HG03354 (cell line): Measurements from ENCODE around the gene GPR107.

ENCODE experiments used
- ATAC-seq: cut with Tn5 transposase; IDR thresholded peaks from one replicate; pipeline ENCODE4 v1.9.1; 2021; ENCODE audit warnings: mild to moderate bottlenecking; ENCODE audit not compliant: unreplicated experiment, poor library complexity, severe bottlenecking

Gene GPR107

DNA sequence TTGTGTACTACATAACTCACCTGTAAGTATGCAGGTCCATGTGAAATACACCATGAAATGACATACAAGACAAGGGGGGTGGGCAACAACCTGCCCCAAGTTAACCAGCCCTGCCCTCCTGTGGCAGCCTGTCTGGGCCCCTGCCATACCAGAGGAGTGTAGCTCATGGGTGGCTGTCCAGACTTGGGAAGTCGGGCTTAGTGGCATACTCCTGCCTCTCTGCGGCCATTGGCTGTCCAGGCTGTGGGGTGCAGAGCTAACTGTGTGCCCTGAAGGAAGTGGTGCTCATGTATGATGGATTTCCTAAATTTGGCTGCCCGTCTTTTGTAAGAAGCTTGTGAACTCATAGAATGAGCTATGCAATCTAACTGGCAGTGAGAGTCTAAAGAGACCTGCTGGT is 47.0 kb downstream of the GPR107 start:
- no peak for ATAC-seq

DNA sequence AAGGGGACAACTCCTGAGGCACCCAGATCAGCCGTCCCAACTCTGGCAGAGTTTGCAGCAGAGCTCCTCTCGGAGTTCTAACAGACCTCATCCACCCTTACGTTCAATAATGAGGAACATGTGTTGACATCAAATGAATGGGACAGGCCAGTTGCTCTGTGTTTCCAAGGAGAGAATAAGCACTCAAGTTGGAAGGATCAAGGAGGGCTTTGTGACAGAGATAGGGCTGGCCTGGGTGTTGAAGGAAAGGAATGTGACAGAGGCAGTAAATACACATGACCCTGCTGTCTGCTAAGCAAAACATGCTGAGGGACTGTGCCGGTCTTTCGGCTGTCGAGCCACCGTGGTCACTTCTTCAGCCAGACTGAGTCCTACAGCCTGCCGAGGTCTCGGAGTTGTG is 48.2 kb downstream of the GPR107 start:
- no peak for ATAC-seq

DNA sequence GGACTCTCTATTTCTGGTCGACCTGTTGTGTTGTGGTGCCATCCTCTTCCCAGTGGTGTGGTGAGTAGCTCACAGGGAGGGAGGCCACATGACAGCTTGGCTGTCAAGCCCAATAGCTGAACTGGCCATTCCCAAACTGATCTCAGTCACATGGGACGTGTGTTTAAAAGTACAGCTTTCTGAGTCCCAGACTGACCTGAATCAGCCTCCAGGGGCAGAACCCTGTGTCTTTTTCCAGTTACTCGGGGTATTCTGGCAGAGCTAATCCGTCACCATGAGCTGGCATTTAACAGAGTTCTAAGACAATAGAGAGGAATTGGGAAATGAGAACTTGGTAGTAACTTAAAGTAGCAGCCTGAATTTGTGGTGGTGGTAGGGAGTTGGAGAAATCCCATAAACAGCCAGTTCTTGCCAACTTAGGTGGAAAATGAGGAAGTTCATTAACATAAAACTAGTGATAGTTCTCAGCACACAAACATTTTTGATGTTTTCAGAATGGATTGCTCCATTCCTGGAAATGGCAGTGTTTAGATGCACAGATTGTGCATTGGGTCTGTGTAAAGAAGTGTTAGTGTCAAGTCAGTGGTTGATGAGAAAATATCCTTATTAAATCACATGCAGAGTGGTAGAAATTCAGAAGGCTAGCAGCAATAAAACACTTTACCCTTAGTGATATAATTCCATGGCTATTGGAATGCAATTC is 50.9 kb downstream of the GPR107 start:
- no peak for ATAC-seq

DNA sequence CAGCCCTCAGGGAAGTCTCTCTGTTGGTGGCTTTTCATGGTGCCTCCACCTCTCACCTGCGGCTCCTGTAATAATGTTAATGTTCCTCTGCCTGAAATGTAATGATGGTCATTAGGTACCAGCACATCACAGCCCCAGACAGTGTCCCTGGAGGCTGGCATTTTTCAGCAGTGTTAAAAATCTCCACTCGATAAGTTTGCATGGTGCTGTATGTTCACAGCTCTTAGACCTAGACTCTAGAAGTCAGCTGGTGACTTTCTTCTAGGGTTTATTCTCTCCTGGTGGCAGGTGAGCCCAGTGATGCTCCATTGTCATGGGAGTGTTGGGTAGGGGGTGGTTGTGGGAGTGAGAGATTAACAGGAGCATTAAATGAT is 53.1 kb downstream of the GPR107 start:
- no peak for ATAC-seq

DNA sequence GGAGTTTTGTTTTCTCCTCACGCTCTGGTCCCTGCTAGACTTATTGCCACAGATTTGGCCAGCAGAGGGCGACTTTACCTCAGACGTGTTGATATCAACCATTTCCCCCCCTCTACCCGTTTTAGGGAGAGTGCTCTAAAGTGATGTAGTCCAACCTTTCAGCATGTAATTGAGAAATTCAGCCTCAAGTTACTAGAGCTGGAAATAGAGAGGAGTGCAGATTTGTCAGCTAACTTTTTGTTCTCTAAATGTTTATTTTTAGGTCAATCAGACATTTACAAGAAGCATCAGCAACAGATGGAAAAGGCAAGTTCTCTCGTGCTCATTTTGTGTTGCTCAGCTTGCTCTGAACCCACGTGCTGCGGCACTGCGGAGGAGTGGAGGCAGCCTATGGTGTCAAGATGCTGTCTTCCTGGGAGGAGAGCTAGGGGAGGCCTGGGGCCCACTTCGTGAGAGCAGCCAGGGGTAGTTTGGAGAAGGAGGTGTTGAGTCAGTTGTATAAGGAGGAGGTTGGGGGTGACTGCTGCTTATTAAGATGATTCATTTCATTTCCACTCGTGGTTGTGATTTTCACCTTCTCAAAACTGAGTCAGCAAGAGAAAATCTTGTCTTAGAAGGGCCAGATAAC is 53.6 kb downstream of the GPR107 start:
- no peak for ATAC-seq

DNA sequence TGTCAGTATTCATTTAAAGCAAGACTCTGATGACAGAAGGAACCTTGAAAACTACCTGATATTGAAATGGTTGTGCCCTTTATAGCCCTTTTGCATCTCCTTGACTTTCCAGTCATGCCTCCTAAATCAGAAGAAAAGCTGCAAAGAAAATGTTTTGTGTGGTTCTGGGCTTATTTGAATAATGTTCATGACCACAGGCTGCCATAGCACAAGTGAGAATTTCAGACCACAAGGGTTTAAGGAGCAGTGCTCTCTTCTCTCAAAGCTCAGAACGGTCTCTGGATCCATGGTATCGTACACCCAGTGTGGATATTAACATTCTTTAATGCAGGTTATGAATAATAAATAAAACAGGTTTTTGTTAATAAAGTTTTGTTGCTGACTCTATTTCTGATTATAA is 54.2 kb downstream of the GPR107 start:
- no peak for ATAC-seq

DNA sequence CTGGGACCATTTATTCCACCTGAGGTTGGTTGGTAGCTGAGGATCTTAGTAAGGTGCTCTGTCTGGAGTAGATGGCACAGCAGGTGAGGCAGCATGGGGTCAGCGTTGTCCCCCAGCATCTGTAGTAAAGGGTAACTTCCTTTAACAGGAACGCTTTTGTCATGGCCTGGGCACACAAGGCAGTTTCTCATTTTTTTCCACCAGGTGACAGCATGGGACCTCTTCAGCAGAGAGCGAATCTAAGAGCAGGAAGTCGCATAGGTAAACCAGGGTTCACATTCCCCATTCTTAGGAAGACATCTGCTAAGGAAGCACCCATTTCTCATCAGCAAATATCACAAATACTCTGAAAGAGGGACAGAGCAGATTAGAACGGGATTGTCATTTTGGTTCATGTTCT is 56.5 kb downstream of the GPR107 start:
- ATAC-seq: no peak

DNA sequence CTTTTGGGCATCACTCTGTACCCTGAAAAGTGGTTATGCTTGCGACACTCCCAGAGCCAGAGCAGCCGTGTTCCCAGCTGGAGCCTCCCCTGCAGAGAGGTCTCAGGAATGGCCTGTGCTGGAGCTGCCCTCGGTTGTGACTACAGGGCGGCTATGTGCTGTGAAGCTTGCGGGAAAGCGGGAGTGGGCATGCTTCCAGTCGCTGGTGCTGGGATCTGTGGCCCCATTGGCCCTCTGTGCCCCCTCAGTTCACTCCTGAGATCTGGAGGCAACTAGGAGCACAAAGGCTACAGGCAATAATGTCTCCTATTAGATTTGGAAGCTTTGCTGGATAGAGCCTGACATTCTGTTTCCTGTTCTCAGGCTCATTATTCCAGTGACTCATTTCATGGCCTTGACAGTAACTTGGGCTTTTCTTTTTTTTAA is 56.9 kb downstream of the GPR107 start:
- no peak for ATAC-seq

DNA sequence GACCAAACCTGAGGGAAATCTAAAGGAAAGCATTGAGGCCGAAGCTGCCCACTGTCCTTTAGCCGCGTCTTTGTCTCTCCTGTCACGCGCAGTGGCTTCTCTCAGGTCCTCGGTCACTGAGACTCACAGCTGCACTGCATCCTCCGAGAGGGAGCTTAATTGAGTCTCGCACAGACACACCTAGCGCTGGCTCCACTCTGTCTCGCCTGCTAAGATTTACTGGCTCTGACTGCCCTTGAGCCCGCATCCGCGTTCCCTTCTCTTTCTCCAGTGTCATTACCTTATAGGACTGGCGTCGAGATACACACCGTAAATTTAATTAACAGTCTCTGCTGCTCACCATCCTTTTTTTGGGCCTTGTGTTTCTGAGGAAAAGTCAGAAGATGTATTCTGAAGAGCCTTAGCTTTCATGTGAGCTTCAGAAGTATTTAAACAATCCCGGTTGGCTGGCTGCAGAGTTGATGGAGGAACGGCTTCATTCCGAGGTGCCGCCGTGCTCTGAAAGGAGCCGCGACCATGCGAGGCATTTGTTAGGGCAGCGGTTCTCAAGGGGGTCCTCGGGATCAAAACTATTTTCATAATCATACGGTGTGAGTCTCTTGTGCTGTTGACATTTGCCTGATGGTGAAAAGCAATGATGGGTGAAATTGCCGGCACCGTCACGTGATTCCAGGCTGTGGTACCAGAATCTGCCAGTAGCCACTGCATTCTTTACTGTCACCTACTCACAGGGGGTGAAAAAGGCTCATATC is 58.3 kb downstream of the GPR107 start:
- ATAC-seq: no peak

DNA sequence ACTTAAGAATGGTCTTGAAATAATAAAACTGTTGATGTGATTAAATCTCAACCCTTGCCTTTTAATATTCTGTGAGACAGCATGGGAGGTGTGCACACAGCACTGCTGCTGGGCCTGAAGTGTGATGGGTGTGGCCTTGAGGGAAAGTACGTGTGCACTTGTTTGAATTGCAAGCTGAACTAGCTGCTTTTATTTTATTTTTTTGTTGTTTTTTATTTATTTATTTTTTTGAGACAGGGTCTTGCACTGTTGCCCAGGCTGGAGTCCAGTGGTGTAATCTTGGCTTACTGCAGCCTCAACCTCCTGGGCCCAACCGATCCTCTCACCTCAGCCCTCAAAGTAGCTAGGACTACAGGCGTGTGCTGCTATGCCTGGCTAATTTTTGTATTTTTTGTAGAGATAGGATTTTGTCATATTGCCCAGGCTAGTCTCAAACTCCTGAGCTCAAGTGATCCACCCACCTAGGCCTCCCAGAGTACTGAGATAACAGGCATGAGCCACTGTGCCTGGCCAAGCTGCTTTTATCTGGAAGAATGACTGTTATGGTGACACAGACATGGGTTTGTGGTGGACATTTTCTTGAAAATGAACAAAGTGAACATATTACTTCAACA is 58.9 kb downstream of the GPR107 start:
- ATAC-seq: no peak

DNA sequence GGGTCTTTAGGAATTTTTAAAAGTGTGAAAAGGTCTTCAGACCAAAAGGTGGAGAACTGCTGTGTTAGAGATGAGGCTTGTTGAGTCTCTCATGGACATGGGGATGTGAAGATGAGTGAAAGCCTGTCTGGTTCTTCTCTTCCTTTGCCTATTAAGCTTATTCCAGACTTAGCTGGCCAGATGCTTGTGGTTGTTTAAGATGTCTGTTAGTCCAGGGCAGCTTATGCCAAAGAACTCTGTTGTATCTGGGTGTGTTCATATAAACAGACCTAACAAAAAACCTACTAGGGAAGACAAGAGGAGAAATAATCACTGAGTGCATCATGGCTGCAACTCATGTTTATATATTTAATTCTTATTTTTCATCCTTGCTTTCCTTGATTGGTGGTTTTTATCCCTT is 61.0 kb downstream of the GPR107 start:
- no peak for ATAC-seq

DNA sequence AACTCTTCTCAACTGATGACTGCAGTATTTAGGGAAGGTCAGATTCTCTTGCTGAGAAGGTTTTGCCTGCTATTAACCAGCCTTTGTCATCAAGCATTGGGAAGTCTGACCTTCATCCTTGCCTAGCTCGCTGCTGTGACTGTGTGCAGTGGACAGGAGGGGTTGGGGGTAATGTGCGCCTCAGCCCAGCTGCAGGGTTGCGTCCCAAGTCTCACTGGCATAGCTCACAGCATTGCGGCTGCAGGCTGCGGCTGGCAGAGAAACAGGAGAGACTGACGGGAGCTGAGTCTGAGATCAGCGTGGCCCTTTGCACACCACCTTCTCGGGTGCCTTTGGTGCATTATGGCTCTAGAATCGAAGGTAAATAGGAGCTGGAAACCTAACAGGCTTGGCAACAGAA is 62.6 kb downstream of the GPR107 start:
- no peak for ATAC-seq

DNA sequence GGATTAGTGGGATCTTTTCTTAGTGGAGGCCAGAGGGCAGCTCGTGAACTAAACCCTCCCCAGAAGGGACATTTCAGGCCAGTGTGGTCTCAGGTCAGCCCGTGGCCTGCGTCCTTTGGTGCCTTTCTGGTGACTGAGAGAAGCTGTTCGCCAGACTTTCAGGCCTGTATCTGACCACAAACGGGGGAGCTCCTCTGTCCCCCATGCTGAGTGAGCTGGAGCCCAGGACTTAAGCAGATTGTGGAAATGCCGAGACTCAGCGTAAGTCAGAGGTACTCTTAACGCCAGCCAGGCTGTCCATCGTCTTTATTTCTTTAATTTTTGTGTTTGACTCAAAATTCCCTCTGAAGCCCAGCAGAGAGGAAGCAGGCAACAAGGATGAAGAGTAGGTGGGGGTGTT is 63.7 kb downstream of the GPR107 start:
- ATAC-seq: no peak

DNA sequence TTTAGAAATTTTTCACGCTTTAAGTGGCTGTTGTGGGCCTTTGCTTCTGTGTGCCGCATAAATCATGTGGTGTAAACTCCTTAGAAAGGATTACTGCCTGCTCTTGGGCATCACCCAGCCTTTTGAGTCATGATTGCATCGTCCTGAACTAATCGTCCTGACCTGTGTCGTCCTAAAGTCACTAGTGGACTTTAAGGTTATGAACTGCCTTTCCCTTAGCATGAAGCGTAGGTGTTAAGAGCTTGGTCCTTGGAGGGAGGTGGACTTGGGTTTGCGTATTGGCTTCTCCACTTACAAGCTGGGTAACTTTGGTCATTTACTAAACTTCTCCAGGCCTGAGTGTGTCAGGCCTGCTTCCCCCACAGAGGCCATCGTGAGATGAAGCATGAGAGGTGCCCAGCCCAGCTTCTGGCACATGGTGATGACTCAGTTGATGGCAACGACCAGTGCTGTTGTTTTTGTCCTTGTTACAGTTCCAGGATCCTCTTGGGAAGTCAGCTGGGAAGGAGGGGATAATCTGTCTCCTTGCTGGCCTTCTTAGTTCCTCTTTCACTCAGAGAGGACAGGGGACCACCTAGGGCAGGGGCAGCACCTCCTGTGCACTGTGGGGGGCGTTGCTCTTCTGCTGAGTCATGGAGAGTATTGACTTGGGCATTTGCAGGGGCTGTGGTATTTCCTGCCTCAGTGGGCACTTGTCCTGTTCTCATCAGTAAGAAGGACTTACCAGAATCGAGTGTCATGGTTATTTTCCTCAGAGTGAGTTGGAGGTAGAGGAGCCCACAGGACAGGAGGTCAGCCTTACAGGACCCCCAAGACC is 64.3 kb downstream of the GPR107 start:
- ATAC-seq: no peak

DNA sequence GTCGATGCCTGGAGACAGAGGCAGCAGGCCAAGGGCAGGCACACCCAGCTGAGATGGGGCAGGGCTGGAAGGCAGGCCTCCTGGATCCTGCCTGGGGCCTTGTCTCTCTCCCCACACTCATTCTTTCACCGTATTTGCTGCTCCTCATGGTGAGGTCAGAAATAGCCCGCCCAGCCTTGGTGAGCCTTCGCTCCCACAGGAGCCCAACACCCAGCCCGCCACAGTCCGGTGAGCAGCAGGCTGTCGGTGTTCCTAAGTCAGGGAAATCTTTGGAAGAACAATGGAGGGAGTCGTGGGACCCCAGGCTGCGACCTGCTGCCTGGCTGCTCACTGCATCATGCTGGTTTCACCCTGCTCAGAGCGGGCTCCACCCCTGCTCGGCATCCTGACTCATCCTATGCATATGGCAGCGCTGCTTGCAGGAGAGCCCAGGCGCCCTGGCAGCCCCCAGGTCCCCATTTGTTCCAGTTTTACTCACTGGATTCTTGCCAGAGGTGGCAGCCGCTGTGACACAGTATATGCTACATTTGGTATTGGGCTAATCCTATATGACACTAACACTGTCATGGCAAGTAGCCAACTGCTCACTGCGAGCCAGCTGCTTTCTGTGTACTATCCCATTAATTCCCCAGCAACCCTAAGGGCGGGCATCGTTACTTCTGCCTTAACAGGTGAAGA is 65.3 kb downstream of the GPR107 start:
- no peak for ATAC-seq

DNA sequence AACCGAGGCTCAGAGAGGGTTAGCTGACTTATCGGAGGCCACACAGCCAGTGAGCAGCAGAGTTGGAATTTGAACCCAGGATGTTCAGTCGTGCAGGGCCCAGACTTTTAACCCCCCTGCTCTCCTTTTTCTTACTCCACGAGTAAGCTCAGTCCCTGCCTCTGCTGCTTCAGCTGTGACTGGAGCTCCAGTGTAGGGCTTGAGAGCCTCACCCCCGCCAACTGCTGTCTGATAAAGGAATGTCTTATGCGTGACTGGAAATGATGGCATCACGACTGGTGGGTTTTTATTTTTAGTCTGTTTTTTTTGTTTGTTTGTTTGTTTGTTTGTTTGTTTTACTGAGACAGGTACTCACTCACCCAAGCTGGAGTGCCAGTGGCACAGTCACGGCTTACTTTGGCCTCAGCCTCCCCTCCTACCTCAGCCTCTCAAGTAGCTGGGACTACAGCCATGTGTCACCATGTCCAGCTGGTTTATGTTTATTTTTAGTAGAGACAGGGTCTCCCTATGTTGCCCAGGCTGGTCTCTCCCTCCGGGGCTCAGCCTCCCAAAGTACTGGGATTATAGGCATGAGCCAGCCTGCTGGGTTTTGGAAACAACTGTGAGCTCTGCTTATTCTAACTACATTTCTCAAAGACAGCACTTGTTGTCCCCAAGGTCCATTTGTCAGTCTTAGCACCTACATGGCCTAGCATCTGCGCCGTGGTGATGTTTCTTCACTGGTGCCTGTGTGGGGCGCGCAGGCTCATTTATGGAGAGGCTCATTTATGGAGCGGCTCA is 66.0 kb downstream of the GPR107 start:
- no peak for ATAC-seq

DNA sequence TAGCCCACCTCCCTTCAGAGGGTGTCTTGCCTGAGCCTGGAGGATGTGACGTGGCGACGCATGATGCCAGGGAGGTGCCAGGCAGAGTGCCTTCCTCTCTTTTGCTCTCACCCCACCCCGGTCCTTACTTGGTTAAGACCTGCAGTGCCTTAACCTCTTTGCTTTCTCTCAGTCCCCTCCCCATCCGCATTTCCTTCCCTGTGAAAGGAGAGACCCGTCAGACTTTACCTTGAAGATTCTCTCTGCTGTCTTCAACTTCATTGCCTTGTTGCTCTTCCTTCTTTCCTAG is 66.5 kb downstream of the GPR107 start:
- no peak for ATAC-seq

DNA sequence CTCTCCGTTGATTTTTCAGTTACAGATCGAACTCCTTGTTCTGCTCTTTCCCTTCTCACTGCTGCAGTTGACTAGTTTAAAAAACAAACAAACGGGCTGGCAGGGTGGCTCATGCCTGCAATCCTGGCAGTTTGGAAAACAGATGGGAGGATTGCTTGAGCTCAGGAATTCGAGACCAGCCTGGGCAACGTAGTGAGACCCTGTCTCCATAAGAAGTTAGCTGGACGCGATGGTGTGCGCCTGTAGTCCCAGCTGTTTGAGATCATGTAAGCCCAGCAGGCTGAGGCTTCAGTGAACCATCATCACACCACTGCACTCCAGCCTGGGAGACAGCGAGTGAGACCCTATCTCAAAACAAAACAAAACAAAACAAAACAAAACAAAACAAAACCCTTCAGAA is 67.1 kb downstream of the GPR107 start:
- no peak for ATAC-seq

DNA sequence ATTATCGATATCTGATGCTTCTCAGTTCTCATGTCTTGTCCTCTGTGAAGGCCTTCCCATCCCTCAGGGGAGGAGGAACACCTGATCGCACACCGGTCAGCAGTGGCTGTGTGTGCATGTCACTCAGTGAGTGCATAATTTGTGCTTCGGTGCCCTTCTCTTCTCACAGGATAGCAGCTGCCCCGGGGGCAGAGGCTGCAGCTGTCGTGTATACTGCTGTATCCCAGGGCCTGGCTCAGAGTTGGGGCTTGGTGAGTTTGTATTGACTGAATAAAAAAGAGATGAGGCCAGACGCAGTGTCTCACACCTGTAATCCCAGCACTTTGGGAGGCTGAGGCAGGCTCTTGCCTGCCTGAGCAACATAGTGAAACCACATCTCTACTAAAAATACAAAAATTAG is 68.8 kb downstream of the GPR107 start:
- ATAC-seq: no peak
